ENCODE measurements around the gene ITGA8. TPM values are rescaled to one million over a fixed set of nuclear protein-coding genes. Genes with fewer than 3 reads are reported as not detected.

Gene ITGA8
- total RNA-seq, 1 donor from 2014 or later = 15.5 TPM

DNA sequence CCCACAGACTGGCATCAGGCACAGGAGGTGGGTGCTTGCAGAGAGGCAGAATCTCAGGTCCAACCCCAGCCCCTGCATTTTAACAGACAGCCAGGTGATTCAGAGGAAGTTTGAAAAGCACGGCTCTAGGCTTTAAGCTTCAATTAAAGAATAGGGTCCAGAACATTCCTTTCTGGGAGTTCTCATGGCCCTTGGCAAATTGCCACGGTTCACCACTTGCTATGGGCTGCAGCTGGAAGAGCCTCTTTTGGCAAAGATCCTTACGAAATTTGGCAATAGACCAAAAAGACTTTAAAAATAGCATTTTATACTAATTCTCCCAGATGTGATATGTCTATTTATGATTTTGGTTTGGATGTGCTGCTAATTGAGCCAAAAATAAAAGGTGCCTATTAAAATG, 148.1 kb downstream of the ITGA8 start:
- DNase-seq (ENCODE audit: extremely low spot score in 2 of 2) = no peak
- Histone ChIP-seq H3K9me3 (no peaks in the 10 kb centered on the region), H3K4me3 (no peak overlapping the region), H3K27ac (no peak overlapping the region), H3K4me1 (peaks cover 7% of the 10 kb centered on the region), H3K36me3 (no peaks in the 10 kb centered on the region), H3K27me3 (no peaks in the 10 kb centered on the region)
- intact Hi-C loops (cut with DNase I) = no loop called here
- TF ChIP-seq POLR2A (IDR thresholded peaks at IDR 0.05) (no peak), POLR2AphosphoS5 (IDR thresholded peaks at IDR 0.05; ENCODE audit: insufficient read depth in 1 of 2, low read depth in 1 of 2) (no peak)
- TF ChIP-seq, protein P1, sequence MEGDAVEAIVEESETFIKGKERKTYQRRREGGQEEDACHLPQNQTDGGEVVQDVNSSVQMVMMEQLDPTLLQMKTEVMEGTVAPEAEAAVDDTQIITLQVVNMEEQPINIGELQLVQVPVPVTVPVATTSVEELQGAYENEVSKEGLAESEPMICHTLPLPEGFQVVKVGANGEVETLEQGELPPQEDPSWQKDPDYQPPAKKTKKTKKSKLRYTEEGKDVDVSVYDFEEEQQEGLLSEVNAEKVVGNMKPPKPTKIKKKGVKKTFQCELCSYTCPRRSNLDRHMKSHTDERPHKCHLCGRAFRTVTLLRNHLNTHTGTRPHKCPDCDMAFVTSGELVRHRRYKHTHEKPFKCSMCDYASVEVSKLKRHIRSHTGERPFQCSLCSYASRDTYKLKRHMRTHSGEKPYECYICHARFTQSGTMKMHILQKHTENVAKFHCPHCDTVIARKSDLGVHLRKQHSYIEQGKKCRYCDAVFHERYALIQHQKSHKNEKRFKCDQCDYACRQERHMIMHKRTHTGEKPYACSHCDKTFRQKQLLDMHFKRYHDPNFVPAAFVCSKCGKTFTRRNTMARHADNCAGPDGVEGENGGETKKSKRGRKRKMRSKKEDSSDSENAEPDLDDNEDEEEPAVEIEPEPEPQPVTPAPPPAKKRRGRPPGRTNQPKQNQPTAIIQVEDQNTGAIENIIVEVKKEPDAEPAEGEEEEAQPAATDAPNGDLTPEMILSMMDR (IDR thresholded peaks at IDR 0.05) = no peak

DNA sequence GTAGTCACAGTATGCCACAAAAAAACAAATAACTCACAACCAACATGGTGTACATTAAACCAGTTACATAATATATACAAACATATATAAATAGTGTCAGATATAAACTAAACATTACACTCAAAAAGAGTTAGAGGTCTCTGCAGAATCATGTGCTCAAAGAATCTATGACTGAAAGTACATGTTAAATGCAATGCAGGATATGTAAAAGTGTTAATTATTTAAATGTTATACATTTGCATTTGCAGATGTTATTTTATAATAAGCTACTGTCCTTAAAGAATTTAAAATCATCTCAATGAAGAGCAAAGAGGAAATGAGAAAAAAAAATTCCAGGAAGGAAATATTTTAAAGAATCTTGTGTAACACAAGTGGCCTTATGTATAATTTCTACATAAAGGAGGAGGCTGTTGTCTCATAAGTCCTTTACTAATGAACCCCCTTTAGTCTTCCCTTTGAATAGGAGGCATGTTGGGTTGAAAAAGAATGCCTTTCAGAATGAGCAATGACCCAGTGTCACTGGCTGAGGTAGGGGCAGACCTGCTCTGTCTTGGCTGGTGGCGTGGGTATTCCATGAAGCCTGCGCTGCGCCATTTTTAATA, 148.9 kb downstream of the ITGA8 start:
- Histone ChIP-seq H3K27ac (no peak overlapping the region), H3K36me3 (no peaks in the 10 kb centered on the region)
- TF ChIP-seq POLR2A (IDR thresholded peaks at IDR 0.05) (no peak), POLR2AphosphoS5 (IDR thresholded peaks at IDR 0.05; ENCODE audit: insufficient read depth in 1 of 2, low read depth in 1 of 2) (no peak)
- TF ChIP-seq, protein P1 (IDR thresholded peaks at IDR 0.05) = no peak

DNA sequence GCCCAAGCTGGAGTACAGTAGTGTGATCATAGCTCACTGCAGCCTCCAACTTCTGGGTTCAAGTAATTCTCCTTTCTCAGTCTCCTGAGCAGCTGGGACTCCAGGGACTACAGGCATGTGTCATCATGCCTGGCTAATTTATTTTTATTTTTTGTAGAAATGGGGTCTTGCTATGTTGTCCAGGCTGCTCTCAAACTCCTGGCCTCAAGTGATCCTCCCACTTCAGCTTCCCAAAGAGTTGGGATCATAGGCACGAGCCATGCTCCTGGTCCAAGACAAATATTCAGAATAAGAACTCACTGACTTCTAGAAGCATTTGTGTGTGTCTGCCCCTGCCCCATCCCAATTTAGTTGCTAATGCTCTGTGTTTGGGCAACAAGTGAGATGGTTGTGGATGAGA, 151.8 kb downstream of the ITGA8 start:
- no peaks in the 10 kb centered on the region for H3K9me3 ChIP-seq
- H3K4me3 ChIP-seq = no peak overlapping the region
- intact Hi-C loops (cut with DNase I) = no loop called here
- H3K36me3 ChIP-seq = no peaks in the 10 kb centered on the region
- H3K27me3 ChIP-seq = no peaks in the 10 kb centered on the region
- no peak overlapping the region for H3K27ac ChIP-seq
- TF ChIP-seq POLR2AphosphoS5 (IDR thresholded peaks at IDR 0.05; ENCODE audit: insufficient read depth in 1 of 2, low read depth in 1 of 2) = no peak
- TF ChIP-seq POLR2A (IDR thresholded peaks at IDR 0.05) = no peak
- H3K4me1 ChIP-seq = peaks cover 7% of the 10 kb centered on the region
- DNase-seq (ENCODE audit: extremely low spot score in 2 of 2) = no peak

More for the DNA sequence above, 148.9 kb downstream of the ITGA8 start:
- peaks cover 7% of the 10 kb centered on the region for H3K4me1 ChIP-seq
- no peak overlapping the region for H3K4me3 ChIP-seq
- H3K9me3 ChIP-seq = no peaks in the 10 kb centered on the region
- DNase-seq (ENCODE audit: extremely low spot score in 2 of 2) = no peak
- intact Hi-C loops (cut with DNase I) = no loop called here
- no peaks in the 10 kb centered on the region for H3K27me3 ChIP-seq

DNA sequence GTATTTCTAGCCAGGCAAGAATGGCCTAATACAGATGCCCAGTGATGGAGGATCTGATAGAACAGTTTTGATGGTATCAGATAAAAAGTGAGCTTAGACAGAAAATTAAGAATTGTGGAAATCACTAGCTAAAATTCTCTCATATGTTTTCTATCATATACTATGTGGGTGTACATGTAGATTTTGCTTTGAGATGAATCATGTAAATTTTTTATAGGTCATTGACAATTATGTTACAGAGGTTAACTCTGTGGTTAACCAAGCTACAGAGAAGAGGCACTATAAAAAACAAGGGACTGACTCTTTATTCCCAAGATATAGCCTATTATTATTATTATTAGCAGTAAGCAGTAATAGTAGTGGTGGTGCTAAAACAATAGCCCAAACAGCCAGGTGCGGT, 156.5 kb downstream of the ITGA8 start:
- intact Hi-C loops (cut with DNase I) = no loop called here
- DNase-seq (ENCODE audit: extremely low spot score in 2 of 2) = no peak
- no peaks in the 10 kb centered on the region for H3K27me3 ChIP-seq
- H3K9me3 ChIP-seq = no peaks in the 10 kb centered on the region
- no peak overlapping the region for H3K4me3 ChIP-seq
- H3K27ac ChIP-seq = no peak overlapping the region
- no peaks in the 10 kb centered on the region for H3K4me1 ChIP-seq
- H3K36me3 ChIP-seq = no peaks in the 10 kb centered on the region
- TF ChIP-seq, protein P1 (IDR thresholded peaks at IDR 0.05) = no peak
- TF ChIP-seq POLR2AphosphoS5 (IDR thresholded peaks at IDR 0.05; ENCODE audit: insufficient read depth in 1 of 2, low read depth in 1 of 2) (no peak), POLR2A (IDR thresholded peaks at IDR 0.05) (no peak)

DNA sequence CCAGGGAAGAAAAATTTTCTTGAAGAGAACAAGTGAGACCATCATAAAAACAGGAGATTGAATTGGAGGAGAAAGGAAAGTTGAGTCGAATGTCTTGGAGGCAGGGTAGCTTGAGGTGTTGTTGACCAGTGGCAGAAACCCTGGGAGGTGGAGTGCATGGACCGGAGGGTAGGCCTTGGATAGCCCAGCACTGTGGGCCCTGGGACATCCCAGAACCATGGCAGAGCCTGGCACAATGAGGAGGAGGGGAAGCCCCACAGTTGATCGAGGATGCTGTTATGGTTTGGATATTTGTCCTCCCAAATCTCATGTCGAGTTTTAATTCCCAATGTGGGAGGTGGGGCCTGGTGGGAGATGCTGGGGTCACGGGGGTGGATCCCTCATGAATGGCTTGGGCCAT, 157.1 kb downstream of the ITGA8 start:
- DNase-seq (ENCODE audit: extremely low spot score in 2 of 2) = no peak
- H3K4me3 ChIP-seq = no peak overlapping the region
- intact Hi-C loops (cut with DNase I) = no loop called here
- no peak overlapping the region for H3K27ac ChIP-seq
- no peaks in the 10 kb centered on the region for H3K36me3 ChIP-seq
- TF ChIP-seq POLR2A (IDR thresholded peaks at IDR 0.05) (no peak), POLR2AphosphoS5 (IDR thresholded peaks at IDR 0.05; ENCODE audit: insufficient read depth in 1 of 2, low read depth in 1 of 2) (no peak)
- TF ChIP-seq, protein P1 (IDR thresholded peaks at IDR 0.05) = no peak
- H3K9me3 ChIP-seq = no peaks in the 10 kb centered on the region
- no peaks in the 10 kb centered on the region for H3K27me3 ChIP-seq
- H3K4me1 ChIP-seq = no peaks in the 10 kb centered on the region
